NCI-H1436 (cell line): ENCODE results near the gene LYPD3.
A peak's percentile ranks its signal among the peaks of the same experiment; 100 is the strongest.

Experiments used
- DNase-seq: peaks from one replicate; lab custom pipeline; 2025; lab: John Stamatoyannopoulos, UW

The LYPD3 gene

DNA sequence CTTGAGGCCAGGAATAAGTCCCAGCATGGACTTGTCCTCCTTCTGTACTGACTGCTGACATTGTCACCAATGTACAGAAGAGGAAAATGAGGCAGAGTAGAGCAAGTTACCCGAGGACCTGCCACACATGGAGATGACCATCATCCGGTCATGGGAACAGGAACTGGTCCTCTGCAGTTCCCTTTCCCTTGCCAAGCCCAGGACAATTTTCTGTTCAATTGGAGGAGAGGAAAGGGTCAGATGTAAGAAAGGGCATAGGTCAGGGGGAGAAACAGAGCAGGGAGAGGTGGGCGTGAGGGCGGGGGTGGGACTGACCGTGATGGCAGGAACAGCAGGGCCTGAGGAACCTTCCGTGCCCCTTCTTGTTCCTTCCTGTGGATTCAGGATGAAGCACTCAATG lies 20.5 kb upstream of the LYPD3 start:
- no peak for DNase-seq

GRCh38 chr19:43483281-43483680 lies 17.9 kb upstream of the LYPD3 start:
- no peak for DNase-seq

DNA sequence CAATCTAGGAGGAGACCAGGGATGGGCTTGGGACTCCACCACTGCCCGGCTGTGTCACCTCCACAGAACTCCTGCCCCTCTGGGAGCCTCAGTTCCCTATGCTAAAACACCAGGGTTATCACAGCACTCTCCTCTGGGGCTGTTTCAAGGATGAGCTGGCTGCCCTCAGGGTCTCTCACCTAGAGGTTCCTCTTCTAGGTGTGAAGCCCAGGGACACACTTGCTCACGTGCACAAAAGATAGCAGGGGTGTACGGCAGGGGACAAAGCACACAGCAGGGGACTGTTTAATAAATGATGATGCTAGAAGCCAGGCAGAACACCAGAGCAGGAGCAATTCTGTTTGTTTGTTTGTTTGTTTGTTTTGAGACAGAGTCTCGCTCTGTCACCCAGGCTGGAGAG lies 16.8 kb upstream of the LYPD3 start:
- DNase-seq: no peak

GRCh38 chr19:43481701-43482100 lies 16.3 kb upstream of the LYPD3 start:
- DNase-seq: no peak

- DNase-seq: no peak
These were observed 15.2 kb upstream of the LYPD3 start for GRCh38 chr19:43480574-43480973.

DNA sequence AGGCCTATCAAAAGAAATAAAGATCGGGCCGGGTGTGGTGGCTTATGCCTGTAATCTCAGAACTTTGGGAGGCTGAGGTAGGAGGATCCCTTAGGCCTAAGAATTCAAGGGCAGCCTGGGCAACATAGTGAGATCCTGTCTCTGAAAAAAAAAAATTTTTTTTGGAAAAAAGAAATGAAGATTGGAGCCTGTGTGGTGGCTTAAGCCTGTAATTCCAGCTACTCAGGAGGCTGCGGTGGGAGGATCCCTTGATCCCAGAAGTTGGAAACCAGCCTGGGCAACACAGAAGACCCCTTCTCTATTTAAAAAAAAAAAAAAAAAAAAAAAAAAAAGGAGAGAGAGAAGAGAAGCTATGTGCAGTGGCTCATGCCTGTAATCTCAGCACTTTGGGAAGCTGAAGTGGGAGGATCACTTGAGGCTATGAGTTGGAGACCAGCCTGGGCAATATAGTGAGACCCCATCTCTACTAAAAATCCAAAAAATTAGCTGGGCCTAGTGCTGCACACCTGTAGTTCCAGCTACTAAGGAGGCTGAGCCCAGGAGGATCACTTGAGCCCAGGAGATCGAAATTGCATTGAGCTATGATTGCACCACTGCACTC lies 14.7 kb upstream of the LYPD3 start:
- no peak for DNase-seq

DNA sequence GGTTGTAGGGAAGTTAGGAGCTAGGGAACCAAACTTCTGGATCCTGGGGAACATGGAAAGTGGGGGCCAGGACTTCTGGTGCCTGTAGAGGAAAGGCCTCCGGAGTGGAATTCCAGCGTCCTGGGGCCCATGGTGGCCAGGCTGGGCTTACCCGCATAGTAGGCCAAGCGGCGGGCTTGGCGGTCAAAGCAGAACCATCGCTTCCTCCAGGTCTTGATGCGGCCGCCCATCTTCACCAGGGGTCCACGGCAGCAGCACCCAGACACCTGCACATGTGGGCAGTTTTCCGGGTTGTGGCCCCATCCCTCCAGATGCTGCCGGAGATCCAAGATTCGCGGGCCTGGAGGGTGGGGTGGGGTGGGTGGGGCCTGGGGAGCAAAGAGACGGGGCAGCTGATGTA lies 13.8 kb upstream of the LYPD3 start:
- no peak for DNase-seq

GRCh38 chr19:43478323-43478722 lies 12.9 kb upstream of the LYPD3 start:
- DNase-seq: no peak

DNA sequence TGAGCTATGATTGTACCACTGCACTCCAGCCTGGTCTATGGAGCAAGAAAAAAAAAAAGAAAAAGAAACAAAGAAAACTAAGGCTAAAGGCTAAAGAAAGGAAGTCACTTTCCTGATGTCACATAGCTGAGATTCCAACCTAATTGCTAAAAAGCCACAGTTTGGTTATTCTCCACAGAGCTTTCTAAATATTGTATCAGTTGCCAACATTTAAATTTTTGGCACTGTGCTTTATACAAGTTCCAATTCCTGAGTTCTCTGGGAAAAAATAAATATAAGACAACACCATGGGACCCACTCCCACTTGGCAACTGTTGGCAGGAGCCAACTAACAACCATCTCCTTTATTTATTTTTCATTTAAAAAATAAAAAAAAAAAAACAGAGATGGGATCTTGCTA lies 11.2 kb upstream of the LYPD3 start:
- no peak for DNase-seq

DNA sequence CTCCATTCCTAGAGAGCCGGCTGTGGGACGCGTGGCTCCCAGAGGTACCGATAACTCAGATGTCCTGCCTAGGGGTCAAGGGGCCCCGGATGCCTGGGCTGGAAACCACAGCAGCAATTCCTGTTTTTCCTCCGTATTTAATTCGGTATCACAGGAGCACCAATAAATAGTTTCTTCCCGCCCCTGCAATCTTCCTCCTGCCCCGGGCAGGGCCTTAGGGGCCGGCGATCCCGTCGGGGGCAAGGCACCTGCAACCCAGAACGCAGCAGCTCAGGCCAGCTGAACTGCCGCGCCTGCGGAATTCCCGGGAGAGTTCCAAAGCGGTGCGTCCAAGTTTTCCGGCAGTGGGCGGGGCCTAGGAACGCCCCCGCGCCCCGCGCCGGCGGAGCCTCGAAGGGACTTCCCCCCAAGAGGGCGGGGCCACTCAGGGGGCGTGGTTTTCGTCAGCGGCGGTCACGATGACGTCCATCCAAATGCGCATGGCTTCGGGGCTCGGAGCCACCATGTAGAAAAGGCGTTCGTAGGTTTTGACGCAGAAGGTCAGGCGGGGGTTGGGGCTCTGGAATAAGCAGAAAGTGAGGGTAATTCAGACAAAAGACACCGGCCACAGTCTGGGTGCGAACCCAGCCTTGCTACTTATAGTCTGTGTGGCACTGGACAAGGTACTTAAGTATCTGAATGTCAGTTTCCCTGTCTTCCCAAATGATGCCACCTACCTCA lies 9.7 kb upstream of the LYPD3 start:
- peak; percentile 86 for DNase-seq

DNA sequence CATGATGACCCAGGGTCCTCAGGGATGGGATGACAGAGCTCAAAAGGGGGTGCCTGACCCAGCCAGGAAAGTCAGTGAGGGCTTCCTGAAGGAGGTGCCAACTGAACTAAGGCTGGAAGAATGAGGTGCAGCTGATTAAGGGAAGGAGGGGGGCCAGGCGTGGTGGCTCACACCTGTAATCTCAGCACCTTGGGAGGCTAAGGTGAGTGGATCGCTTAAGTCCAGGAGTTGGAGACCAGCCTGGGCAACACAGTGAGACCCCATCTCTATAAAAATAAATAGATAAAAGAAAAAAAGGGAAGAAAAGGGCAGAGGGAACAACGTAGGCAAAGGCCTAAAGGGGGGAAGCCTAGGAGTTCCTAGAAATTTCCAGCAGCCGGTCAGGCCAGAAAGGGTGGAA lies 9.1 kb upstream of the LYPD3 start:
- no peak for DNase-seq

DNA sequence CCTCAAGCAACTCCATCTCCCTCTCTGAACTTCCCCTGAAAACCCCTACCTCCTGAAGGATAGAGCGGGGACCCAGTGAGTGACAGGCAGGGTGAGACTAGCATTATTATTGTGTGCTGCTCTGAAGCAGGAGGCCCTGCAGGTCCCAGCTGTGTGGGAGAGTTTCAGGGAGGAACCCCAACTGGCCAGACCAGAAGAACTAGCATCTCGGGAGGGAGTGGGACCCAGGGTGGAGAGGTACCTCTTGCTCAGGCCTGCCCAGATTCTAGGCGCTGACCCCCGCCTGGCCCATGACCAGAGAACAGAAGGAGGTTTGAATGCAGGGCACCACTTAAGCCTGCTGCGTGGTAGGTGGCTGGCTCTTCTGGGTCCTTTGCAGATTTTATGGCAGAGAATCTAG lies 5.7 kb upstream of the LYPD3 start:
- DNase-seq: no peak

- DNase-seq: no peak
These were observed 4.9 kb upstream of the LYPD3 start for GRCh38 chr19:43470288-43470687.

GRCh38 chr19:43469160-43469480 lies 3.7 kb upstream of the LYPD3 start:
- DNase-seq: no peak

- DNase-seq: no peak
These were observed 3.1 kb upstream of the LYPD3 start for GRCh38 chr19:43468354-43469159.

DNA sequence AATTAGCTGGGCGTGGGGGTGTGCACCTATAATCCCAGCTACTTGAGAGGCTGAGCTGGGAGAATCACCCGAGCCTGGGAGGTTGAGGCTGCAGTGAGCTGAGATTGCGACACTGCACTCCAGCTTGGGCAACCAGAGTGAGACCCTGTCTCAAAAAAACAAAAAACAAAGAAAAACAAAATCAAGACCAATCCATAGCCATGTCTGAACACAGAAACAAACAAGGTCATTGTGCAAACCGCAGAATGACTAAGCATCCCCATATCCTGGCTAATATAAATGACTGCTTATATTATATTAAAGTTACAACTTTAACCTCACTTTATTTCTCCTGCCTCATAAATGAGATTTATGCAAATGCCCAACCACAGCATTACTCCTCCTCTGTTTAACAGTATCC lies 2.3 kb upstream of the LYPD3 start:
- DNase-seq: no peak

DNA sequence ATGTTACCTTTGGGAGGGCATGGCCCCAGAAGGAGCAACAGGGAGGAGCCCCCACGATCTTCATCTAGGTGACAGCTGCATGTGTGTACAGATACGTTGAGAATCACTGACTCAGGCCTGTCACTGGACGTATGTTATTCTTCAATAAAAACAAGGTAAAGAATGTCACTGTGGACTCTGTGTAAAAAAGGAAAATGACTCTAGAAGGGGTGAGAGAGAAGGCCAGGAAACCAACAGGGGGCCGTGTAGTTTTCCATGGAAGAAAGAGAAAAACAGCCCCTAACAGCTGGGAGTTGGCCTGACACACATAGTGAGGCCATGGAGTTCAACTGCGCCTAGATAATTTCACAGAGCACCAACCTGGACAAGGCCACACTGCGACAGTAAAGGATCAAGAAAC lies 1.9 kb upstream of the LYPD3 start:
- no peak for DNase-seq

DNA sequence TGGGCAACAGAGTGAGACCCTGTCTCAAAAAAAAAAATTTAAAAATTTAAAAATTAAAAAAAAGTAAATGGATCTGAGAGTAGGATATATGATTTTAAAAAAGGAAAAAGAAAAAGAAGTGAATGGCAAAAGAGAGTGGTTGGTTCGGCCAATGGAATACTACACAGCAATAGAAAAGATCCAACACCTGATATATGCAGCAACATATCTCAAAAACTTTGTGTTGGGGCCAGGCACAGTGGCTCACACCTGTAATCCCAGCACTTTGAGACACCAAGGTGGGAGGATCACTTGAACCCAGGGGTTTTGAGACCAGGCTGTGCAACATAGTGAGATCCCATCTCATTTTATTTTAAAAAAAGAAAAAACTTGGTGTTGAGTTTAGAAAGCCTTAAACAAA lies 1.4 kb upstream of the LYPD3 start:
- no peak for DNase-seq

- DNase-seq: peak; percentile 43
These were observed 1.2 kb downstream of the LYPD3 start for GRCh38 chr19:43464134-43464775.

DNA sequence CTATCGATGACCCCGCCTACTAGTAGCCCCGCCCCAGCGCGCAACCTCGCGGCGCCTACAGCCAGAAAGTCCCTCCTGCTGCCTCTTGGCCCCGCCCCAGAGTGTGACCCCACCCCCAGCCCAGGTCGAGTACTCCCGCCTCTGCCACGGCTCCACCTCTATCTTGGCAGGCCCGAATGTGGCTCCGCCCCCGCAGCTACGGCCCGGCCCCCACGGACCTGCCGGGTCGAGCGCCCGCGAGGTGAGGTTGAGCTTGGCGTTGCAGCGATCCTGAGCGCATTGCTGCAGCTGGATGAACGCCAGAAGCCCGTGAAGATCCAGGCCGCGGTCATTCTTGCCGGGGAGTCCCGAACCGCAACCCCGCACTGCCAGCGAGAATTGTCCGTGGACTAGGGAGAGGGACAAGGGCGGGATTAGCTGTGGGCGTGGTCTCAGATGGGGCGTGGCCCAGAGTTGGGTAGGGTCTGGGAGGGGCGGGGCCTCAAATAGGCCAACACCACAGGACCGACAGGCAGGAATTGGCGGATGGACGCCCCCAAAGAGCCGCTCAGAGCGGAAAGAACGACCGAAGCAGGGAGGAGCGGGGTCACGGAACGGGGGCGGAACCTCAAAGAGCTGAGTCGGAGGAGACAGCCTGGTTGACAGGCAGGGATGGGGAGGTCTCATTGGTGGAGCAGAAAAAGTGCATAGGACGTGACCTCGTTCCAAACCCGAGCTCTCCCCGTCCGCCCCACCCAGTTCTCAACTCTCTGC lies 1.9 kb downstream of the LYPD3 start:
- DNase-seq: peak; percentile 94

DNA sequence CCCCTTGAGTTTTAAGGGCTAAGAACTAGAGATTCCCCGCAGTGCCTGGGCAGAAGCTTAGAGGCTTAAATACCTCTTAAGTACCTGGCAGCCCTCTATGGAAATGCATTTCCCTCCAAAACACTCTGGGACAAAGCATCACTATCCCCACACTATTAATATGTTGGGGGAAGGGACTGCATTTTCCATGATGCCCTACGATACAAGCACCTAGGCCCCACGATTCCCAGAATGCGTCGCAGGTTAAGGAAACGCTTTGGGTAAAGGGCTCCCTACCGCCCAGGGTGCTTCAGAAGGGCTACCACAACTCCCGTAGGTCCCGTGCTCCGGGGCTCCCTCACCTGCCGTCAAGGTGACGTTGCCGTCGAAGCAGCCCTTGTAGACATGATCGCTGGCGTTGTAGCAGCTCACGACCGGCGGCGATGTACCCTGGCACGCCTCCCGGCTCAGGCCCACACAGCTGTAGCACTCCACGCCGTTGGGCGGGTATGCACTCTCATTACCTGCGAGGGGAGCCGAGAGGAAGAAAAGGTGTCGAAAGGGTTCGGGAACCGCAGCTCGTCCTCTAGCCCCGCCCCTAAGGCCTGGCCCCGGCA lies 2.5 kb downstream of the LYPD3 start:
- DNase-seq: no peak

- no peak for DNase-seq
These were observed 3.0 kb downstream of the LYPD3 start for GRCh38 chr19:43462383-43462782.
